Activated naive CD4-positive, alpha-beta T cell treated with anti-CD3 and anti-CD28 coated beads, Interleukin-2, amount 50 U/mL, for 72 hours (primary cell): ENCODE measurements around the gene DAAM2. TPM values are rescaled to one million over a fixed set of nuclear protein-coding genes. Genes with fewer than 3 reads are reported as not detected.

ENCODE experiments used
- ATAC-seq, 2 donors: fragments of 150-1000 bp; cut with Tn5 transposase; 2 replicates each; pipeline ENCODE4 v1.10.0; 2021; ENCODE audit warnings: mild to moderate bottlenecking in 2 of 2, moderate library complexity in 2 of 2
- DNase-seq, 2 donors: peaks; one replicate each; pipeline ENCODE4 v3.0.0; 2021 to 2022; ENCODE audit warnings: low spot score in 2 of 2
- H3K27ac Mint-ChIP-seq, 2 donors: one replicate each; pipeline ENCODE4 v1.8.0; 2022; ENCODE audit warnings: mild to moderate bottlenecking in 2 of 2, mixed read lengths in 2 of 2
- H3K36me3 Mint-ChIP-seq, 2 donors: one replicate each; pipeline ENCODE4 v1.8.0; 2022; ENCODE audit warnings: mixed read lengths in 2 of 2
- H3K9me3 Mint-ChIP-seq, 2 donors: one replicate each; pipeline ENCODE4 v1.8.0; 2022; ENCODE audit warnings: mixed read lengths in 2 of 2
- total RNA-seq, 2 donors: library from RNA; stranded (reverse); gene quantifications; one replicate each; pipeline ENCODE4 v1.2.3, GENCODE V29; 2022

Gene DAAM2
- total RNA-seq, 2 donors from 2014 or later: not detected

DNA sequence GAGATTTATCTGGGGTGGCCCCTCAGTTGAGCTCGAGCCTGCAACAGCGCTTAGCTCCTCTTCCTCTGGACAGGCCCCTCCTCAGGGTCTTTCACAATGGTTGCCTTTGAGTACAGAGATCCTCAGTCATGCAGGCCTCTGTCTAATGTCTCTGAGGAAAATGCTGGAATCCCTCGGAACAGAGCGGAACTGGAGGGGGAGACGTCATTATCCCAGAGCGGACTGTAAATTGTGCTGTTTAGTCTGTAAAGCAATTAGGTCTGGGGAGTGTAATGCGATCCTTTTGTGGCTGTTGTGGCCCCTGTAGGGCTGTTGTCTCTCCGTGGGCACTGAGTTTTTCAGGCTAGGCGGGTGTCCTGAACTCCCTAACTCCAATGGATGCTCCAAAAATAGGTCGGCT is 15.0 kb upstream of the DAAM2 start:
- DNase-seq (no peak), ATAC-seq (no peak)
- Mint-ChIP-seq H3K27ac (no peak overlapping the region), H3K36me3 (no peaks in the 10 kb centered on the region), H3K9me3 (no peaks in the 10 kb centered on the region)

DNA sequence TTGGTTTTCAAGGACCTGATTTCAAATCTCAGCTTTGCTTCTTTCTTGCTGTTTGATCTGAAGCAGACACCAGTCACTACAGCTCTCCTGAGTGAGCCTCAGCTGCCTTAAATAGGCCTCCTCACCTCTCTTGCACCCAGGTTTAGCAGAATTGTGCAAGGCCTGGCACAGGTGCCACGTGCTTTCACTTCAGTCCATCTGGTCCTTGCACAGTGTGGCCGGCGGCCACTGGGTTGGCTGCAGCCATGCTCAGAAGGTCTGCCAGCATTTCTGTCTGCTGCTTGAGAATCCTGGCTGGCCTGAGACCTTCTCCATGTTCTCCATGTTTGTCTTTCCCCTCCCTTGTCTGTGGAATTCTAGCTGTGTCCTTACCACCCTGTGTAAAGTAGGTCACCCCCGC is 14.5 kb upstream of the DAAM2 start:
- no peak for ATAC-seq
- no peaks in the 10 kb centered on the region for H3K36me3 Mint-ChIP-seq
- H3K9me3 Mint-ChIP-seq: no peaks in the 10 kb centered on the region
- no peak for DNase-seq
- no peak overlapping the region for H3K27ac Mint-ChIP-seq

DNA sequence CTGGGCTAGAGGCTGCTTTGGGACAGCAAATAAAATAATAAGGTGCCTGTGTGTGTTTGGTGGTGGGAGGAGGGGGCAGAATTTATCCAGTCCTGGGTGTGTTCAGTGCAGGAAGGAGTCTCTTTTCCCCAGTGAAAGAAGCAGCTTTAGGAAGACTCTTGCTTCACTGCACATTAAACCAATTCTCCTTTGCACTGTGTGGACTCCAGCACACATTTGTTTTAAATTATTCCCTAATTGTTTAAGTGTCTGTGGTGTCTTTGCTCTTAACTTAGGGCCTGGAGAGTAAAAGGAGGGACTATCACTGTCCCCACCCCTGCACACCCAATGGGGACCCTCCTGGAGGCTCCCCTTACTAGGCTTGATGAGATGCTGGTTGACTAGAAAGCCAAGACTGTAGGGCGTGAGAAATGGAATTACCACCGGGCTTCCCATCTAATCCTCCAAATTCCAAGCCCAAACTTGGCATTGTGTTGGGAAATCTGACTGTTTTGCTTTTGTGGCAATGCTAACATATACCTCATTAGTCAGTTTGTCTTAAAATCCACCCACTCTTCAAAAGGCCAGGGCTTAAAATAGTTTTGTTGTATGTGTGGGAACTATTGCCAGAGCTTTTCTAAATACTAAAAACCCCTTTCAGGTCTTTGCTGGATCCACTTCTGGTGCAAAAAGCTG is 13.5 kb upstream of the DAAM2 start:
- DNase-seq: no peak
- Mint-ChIP-seq H3K9me3 (peaks cover 3 to 5% of the 10 kb centered on the region in 2 donors), H3K36me3 (no peaks in the 10 kb centered on the region), H3K27ac (no peak overlapping the region)
- ATAC-seq: no peak

- H3K36me3 Mint-ChIP-seq: no peaks in the 10 kb centered on the region
- peaks cover 6 to 7% of the 10 kb centered on the region in 2 donors for H3K9me3 Mint-ChIP-seq
- no peak for DNase-seq
- no peak for ATAC-seq
- H3K27ac Mint-ChIP-seq: no peak overlapping the region
These were observed 6.9 kb upstream of the DAAM2 start for GRCh38 chr6:39785281-39785680.

- H3K9me3 Mint-ChIP-seq: peaks cover 6 to 7% of the 10 kb centered on the region in 2 donors
- no peak for DNase-seq
- no peaks in the 10 kb centered on the region for H3K36me3 Mint-ChIP-seq
- H3K27ac Mint-ChIP-seq: no peak overlapping the region
- no peak for ATAC-seq
These were observed 5.5 kb upstream of the DAAM2 start for GRCh38 chr6:39786649-39787048.

DNA sequence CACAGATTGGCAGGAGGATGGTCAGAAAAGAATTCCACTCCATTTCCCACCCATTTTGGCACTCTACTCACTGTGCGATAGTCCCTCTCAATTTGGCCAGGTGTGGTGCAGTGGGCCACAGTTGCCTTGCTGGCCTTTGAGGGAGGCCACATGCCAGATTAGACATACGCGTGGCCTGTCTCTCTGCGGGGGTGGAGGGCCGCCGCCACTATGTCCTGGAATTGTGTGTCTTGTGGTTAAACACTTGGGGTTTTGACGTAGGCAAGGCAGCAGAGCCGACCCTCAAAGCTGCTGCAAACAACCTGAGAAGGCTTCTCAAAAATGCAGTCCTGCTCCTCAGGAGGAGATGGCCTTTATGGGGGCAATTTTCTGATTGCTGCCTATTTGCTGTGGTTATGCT is 4.9 kb upstream of the DAAM2 start:
- DNase-seq (no peak), ATAC-seq (no peak)
- H3K9me3 Mint-ChIP-seq: peaks cover 6 to 7% of the 10 kb centered on the region in 2 donors
- H3K36me3 Mint-ChIP-seq: no peaks in the 10 kb centered on the region
- no peak overlapping the region for H3K27ac Mint-ChIP-seq

- H3K36me3 Mint-ChIP-seq: no peaks in the 10 kb centered on the region
- no peaks in the 10 kb centered on the region for H3K9me3 Mint-ChIP-seq
- DNase-seq (no peak), ATAC-seq (no peak)
- no peak overlapping the region for H3K27ac Mint-ChIP-seq
These were observed 1.4 kb upstream of the DAAM2 start for GRCh38 chr6:39790772-39791171.

- ATAC-seq (no peak), DNase-seq (no peak)
- Mint-ChIP-seq H3K36me3 (no peaks in the 10 kb centered on the region), H3K9me3 (no peaks in the 10 kb centered on the region), H3K27ac (no peak overlapping the region)
These were observed 865 bp upstream of the DAAM2 start for GRCh38 chr6:39791311-39791710.

- ATAC-seq (no peak), DNase-seq (no peak)
- H3K27ac Mint-ChIP-seq: no peak overlapping the region
- no peaks in the 10 kb centered on the region for H3K9me3 Mint-ChIP-seq
- no peaks in the 10 kb centered on the region for H3K36me3 Mint-ChIP-seq
These were observed 619 bp downstream of the DAAM2 start for GRCh38 chr6:39792540-39793450.

GRCh38 chr6:39793516-39793915 is 1.3 kb downstream of the DAAM2 start:
- DNase-seq (no peak), ATAC-seq (no peak)
- H3K9me3 Mint-ChIP-seq: no peaks in the 10 kb centered on the region
- H3K36me3 Mint-ChIP-seq: no peaks in the 10 kb centered on the region
- H3K27ac Mint-ChIP-seq: no peak overlapping the region

DNA sequence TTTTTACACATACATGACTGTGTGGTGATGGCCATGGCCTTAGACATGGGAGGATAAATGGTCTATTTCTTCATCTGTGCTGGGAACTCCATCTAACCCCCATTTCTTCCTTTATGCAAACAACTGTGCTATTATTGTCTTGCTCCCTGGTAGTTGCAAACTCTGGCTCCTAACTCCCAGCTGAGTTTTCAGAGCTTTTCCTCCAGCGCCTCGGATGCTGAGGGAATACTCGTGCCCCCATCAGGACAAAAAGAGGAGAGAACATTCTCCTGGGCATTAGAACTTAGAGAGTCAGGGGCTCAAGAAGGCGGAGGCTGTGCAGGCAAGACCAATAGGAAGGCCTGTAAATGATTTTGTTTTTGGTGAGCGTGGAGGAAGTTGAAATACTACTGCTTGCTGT is 2.1 kb downstream of the DAAM2 start:
- Mint-ChIP-seq H3K9me3 (no peaks in the 10 kb centered on the region), H3K27ac (no peak overlapping the region), H3K36me3 (no peaks in the 10 kb centered on the region)
- DNase-seq: no peak
- no peak for ATAC-seq

DNA sequence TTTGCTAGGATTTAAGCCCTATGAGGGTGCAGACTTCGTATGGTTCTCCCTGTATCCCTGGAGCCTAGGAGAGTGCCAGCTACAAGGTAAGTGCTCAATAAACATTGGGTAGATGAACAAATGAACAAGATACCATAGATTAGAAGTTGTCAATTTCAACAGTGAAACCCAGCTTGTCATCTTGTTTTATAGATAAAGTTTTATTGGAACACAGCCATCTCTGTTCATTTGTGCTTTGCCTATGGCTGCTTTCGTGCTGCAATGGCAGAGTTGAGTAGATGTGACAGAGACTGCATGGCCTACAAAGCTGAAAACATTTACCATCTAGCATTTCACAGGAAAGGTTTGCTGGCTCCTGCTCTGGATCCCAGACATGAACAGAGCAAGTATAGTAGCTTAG is 5.6 kb downstream of the DAAM2 start:
- no peaks in the 10 kb centered on the region for H3K9me3 Mint-ChIP-seq
- H3K27ac Mint-ChIP-seq: no peak overlapping the region
- ATAC-seq (no peak), DNase-seq (no peak)
- H3K36me3 Mint-ChIP-seq: no peaks in the 10 kb centered on the region

DNA sequence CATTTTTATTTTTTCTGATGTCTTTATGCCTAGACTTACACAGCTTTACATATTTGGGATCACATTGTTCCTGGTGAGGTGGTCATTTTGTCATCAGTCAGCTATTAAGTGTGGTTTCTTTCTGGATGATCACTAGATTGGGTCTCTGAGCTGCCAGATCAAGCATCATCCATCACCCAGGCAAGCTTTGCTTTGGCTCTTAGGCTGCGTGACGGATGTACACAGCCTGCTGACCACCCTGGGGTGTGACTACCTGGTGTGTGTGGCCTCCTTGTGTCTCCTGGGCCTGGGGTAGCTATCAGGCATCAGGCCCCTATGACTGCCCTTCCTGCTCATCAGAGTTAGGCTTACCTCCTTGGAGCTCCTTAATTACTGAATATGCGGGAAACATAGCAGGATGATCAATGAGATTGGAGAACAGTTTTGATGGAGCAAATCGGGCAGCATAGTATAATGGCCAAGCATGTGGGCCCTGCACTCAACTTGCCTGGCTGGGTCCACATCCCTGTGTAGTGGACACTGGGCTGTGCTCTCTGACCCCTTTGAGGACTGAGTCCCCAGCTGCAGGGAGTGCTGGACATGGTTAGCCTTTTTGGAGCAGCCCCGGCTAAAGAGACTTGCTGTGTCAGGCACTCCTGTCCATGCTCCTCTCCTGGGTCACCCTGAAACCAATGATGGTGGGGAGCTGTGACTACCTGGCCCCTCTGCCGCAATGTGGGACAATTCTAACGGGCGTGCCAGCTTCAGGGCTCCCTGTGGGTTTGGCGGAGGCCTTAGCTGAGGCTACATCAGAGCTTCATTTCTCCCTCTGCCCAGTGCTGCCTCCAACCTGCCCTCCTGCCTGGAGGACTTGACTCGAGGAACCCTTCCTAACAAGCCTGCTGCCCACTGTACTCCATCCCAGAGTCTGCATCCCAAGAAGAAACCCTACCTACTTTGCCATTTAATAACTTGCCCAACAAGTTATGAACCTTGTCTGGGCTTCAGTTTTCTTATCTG is 8.2 kb downstream of the DAAM2 start:
- Mint-ChIP-seq H3K9me3 (no peaks in the 10 kb centered on the region), H3K36me3 (no peaks in the 10 kb centered on the region), H3K27ac (no peak overlapping the region)
- DNase-seq (no peak), ATAC-seq (no peak)

DNA sequence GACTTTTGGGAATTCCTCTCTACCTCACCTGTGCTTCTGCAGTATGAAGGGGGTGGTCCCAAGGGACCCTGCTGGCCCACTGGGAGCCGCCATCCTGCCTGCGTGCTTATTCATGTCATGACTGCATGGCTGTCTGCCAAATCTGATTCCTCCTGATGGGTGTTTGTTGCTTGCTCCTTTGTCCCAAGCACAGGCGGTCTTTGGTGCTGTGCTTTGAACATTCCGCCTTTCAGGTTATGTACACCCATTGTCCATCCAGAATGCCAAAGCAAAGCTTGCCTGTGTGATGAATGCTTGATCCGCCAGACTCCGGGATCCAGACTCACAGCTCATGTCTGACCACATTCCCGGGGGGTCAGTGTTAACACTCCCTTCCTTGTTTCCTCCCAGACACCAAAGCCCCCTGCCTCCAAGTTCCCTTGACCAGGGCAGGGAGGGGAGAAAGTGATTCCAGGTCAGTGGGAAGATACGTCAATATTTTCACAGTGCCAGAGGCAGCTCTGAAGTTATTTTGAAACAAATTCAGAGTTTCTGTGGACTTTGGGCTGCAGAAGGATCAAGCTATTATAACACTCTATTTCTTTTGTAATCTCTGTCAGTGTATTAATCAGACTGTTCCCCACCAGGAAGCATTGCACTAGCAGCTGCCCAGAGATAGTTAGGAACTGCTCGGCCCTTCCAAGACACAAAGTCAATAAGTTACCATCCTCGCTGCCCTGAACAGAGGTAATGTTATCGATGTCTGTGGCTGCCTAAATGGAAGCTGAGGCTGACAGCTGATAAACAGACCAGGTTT is 9.5 kb downstream of the DAAM2 start:
- Mint-ChIP-seq H3K27ac (no peak overlapping the region), H3K9me3 (no peaks in the 10 kb centered on the region), H3K36me3 (no peaks in the 10 kb centered on the region)
- ATAC-seq (no peak), DNase-seq (no peak)

- no peak overlapping the region for H3K27ac Mint-ChIP-seq
- H3K9me3 Mint-ChIP-seq: no peaks in the 10 kb centered on the region
- H3K36me3 Mint-ChIP-seq: no peaks in the 10 kb centered on the region
- no peak for DNase-seq
- no peak for ATAC-seq
These were observed 11.7 kb downstream of the DAAM2 start for GRCh38 chr6:39803872-39804271.

DNA sequence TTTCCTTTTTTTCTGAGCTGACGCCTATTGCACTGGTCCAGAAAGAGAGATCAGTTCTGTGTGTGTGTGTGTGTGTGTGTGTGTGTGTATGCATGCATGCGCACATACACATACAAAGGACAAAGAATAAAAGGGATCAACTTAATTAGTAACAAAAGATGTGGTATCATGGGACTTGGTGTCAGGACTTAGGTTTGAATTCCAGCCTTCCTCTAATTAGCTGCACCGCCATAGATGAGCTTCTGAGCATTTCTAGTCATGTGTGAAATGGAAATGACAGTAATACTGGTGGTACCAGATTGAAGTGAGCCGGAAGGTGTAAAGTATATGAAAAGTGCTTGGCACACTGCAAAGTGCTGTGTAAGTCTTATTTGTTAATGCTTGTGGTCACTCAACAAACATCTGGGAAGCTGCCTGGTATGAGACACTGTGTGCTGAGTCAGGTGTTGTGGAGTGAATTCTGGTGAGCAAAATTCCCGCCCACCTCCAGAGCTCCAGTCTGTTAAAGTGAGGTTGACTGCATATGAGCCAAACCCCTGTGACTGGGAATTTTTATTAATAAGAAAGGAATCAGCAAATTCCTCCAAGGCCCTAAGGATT is 12.4 kb downstream of the DAAM2 start:
- no peak overlapping the region for H3K27ac Mint-ChIP-seq
- ATAC-seq: no peak
- no peaks in the 10 kb centered on the region for H3K9me3 Mint-ChIP-seq
- H3K36me3 Mint-ChIP-seq: no peaks in the 10 kb centered on the region
- no peak for DNase-seq
